Right renal cortex interstitium (tissue), 3 donors: Measurements from ENCODE around the gene MVB12A. TPM values are rescaled to one million over a fixed set of nuclear protein-coding genes. Genes with fewer than 3 reads are reported as not detected.

Source experiments
- DNase-seq, 3 donors: peaks; one replicate each; pipeline ENCODE4 v3.0.0-alpha.2; 2013; ENCODE audit warnings: low read depth in 3 of 3, low spot score in 2 of 3
- polyA plus RNA-seq, 3 donors: library from polyadenylated mRNA; unstranded; fragments of 120-200 nt; gene quantifications; one replicate each; pipeline ENCODE4 v1.2.1, GENCODE V29; 2013; ENCODE audit not compliant: insufficient read length in 3 of 3

MVB12A gene
- polyA plus RNA-seq, 3 donors: 47.2 to 53.0 (median 52.7) TPM

DNA sequence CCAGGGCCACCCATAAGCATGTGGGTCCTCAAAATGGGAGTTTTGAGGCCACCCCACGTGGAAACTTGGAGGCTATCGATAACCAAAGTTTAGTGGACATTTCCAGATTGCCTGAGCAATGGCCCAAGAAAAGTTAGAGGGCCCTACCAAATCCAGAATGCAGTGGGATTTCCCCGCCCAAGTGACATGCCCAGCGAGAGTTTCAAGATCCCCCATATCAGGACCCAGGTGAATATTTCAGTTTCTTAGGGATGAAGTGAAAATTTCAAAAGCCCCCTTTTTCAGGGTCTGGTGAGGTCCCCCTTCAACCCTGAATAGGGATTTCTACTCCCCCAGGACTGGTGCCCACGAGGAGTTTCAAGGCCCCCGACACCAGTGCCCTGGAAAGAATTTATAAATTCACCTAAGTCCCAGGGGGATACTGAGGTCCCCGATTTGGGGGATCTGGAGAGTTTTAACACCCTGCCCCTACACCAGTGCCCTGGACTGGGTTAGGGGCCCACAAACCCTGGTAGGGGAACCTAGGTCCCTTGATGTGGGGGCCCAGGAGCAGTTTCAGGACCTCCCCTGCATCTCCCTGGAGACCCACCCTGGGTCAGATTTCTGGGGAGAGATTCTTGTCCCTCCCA lies 15.1 kb upstream of the MVB12A start:
- no peak for DNase-seq

DNA sequence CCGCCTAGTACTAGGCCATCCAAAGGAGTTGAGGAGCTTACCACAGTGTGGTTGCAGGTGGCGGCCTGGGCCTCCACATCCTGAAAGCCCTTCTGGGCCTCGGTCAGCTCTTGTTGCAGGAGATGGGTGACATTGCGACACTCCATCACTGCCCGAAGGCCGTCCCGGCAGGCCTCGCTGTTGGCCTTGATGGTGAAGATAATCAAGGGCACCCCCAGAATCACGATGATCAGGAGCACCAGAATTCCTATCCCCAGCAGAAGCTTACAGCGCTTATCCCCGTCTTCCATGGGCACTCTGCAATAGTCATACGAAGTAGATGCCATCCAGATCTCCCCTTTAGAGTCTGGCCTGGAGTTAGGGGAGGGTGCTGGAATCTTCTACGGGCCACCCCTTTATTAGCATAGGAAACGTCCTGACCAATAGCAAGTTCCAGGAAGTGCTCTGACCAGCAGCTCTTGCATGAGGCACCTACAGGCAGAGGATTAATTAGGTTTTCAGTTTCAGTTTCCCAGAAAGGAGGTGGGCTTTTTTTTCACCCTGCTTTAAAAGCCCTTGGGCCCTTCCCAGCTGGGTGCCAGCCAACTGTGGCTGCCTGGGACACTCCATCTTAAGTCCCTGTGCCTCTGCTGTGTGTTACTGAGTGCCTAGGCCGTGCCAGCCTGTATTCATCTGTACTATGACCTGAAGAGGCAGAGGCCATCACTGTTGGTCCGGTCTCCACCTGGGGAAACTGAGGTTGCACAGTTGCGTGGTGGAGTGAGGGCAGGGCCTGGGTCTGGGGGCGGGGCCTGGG lies 14.4 kb upstream of the MVB12A start, which contains the start of gene BST2:
Gene BST2 (minus strand): TSS at position 381 of the 796 bp plus-strand sequence. CDS start 55 bp downstream, at position 326.
- DNase-seq: no peak

DNA sequence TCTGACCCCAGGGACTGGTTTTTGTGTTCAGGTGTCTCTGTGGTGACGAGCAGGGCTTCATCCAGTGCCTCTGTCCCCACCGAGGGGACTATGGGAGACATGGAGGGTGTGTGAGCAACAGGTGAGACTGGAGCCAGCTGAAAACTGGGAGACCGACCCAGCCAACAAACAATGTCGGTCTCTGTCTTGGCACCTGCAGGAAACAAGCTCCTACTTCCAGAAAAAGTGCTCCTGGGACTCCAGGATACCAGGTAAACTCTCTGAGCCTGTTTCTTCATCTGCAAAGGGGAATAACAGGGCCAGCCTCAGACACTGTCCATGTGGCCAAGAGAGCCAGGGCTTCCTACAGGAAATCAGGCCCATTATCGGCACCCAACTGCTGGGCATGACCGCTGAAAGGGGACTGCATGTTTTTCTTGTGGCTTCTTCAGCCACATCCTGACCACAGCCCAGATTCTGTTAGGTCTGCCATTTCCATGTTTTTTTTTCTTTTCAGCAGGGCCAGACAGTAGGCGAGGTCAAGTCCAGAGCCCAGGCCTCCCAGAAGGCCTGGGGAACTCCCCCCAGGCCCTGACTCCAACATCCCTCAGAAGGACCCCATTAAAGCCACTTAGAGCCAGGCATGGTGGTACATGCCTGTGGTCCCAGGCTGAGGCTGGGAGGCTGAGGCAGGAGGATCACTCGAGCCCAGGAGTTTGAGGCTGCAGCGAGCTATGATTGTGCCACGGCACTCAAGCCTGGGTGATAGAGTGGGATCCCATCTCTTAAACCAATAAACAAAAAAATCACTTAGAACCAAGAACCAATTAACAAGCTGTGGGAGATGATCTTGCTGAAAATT lies 13.6 kb upstream of the MVB12A start:
- DNase-seq: no peak

DNA sequence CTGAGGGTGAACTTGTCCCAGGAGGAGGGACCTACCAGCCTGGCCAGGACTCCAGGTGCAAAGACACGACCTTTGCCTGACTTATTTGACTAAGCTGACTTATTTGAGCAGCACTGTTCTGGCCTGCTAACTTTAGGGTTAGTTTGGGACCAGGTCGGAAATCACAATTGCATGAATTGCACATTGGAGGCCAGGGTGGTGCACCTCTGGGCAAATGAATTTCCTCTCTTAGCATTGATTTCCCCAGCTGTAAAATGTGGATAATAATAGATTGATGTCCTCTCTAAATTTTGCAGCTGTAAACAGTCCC lies 13.0 kb upstream of the MVB12A start:
- no peak for DNase-seq

DNA sequence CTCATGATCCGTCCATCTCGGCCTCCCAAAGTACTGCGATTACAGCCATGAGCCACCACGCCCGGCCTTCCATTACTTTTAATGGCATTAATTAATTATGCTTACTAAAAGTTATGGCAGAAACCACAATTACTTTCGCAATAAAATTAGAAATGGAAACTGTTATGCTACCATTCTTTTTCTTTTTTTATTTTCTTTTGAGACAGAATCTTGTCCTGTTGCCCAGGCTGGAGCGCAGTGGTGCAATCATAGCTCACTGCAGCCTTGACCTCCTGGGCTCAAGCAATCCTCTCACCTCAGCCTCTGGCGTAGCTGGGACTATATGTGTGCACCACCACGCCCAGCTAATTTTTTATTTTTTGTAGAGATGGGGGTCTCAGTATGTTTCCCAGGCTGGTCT lies 9.9 kb upstream of the MVB12A start:
- no peak for DNase-seq

DNA sequence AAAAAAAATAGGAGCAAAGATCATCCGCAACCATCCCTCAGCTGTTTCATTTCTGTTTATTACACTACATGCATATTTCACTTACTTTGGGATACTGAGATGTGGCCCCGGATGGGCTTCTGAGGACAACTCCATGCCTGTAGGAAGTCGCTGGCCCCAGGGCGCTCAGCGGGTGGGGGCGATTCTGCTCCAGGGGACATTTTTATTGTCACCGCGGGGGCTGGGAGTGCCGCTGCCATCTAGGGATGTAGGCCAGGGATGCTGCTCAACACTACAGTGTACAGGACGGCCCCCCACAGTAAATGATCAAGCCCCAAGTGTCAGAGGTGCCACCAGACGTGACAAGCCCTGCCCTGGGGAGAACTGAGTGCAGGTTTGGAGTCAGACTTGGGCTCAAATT lies 8.0 kb upstream of the MVB12A start:
- DNase-seq: no peak

DNA sequence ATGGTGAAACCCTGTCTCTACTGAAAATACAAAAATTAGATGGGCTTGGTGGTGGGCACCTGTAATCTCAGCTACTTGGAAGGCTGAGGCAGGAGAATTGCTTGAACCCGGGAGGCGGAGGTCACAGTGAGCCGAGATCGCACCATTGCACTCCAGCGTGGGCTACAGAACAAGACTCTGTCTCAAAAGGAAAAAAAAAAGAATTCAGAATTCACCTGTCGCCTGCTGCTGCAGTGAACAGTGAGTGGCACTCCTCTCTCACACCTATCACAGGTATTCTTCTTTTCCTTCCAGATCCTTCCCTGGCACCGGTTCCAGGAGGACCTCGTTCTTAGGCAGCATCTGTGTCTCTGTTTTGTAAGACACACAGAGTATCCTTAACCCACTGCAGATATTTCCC lies 5.8 kb upstream of the MVB12A start:
- no peak for DNase-seq

DNA sequence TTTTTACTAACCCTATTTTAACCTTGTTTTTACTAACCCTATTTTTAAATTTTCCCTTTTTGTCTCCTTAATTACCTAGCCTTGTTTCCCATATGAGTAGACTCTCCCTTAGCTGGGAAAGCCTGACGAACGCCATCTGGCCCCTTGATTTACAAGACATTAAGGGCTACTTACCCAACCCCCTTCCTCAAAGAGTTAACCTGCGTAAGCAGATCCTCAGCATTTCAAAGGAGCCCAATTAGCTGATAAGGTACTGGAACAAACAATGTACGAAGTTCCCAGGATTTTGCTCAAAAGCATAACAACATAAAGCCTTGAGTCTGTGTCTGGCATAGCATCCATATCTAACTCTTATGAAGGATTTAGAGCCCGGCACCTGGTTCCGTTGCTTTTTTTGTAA lies 4.7 kb upstream of the MVB12A start:
- no peak for DNase-seq

DNA sequence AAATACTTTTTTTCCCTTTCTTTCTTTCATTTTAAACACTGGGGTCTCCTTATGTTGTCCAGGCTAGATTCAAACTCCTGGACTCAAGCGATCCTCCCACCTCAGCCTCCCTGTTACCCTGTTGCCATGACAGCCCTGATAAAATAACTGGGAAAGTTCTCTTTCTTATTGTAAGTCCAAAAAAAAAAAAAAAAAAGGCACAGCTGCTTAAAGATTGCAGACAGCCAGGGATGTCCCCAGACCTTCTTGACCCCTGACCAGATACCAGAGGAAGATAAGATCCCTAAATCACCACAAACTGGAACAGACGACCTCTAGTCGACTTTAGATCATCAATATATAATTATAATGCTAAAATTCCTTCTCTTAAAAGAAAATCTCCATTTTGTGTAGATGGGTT lies 1.1 kb upstream of the MVB12A start:
- no peak for DNase-seq

DNA sequence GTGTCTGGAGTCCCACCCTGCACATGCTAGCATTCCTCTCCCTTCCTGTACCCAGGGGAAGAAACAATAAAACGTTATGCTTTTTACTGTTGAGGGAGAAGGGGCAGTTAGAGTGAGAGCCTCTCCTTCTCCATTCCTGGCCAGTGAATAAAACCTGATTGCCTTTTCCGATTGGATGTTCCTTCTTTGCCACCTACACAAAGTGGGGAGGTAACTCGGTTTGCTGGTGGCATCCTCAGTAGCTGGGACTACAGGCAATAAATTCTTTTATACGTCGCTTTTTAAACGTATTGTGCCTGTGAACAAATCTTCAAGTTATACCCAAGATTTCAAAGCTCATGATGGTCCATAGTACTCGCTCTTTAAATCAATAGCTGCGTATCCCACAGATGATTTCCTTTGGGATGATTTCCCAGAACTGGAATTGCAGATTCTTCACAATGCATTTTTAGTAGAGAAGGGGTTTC lies 660 bp upstream of the MVB12A start:
- no peak for DNase-seq

DNA sequence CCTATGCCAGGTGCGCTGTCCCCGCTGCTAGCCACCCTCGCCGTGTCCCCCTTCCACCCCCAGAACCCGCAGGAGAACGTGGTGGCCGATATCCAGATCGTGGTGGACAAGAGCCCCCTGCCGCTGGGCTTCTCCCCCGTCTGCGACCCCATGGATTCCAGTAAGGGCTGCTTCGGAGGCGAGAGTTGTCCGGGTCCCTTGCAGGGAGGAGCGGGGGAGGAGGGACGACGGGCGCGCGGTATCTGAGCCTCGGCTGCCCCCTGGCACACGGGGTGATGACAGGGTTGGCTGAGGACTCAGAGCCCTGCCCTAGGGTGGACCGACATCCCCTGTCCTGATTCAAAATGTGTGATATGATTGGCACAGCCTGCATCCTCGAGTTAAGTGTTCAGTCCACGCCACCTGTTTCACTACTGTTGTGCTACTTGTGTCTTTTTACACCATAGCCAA lies 653 bp downstream of the MVB12A start:
- no peak for DNase-seq

DNA sequence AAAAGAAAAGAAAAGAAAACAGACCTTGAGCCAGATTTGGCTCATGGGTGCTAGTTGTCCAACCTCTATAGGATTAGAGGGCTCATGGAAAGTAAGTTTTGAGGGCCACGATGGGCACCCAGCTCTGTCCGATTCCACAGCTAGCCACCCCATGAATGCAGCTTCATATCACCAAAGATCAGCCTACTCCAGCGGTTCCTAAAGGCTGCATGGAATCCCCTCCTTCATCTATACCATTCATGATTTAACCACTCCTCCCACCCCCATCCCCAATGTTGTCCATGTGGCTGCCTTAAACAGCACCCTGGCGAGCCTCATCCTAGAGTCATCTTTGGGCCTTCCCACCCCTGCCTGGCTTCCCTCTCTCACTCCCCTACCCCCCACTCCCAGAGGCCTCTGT lies 2.1 kb downstream of the MVB12A start:
- DNase-seq: no peak

DNA sequence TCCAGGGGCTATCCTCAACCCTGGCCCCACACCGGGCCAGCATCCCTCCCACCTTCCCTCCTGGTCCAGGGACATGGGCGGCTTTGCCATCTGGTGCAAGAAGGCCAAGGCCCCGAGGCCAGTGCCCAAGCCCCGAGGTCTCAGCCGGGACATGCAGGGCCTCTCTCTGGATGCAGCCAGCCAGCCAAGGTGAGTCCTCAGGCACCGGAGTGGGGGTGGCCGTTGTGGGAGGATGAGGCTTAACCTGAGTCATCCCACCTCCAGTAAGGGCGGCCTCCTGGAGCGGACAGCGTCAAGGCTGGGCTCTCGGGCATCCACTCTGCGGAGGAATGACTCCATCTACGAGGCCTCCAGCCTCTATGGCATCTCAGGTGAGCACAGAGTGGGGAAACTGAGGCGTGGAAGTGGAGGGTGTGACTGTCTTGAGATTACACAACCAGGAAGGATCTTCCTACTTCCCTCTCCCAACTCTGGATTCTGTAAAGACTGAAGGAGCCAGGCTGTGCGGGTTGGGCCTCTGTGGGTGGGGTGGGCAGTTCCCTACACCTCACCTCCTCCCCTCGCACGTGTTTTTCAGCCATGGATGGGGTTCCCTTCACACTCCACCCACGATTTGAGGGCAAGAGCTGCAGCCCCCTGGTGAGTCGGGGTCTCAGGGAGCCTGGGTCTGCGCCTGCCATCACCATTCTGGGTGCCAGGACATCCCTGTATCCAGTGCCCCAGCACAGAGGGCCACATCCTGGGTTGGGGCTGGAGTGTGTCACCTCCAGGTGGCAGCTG lies 3.8 kb downstream of the MVB12A start:
- no peak for DNase-seq

DNA sequence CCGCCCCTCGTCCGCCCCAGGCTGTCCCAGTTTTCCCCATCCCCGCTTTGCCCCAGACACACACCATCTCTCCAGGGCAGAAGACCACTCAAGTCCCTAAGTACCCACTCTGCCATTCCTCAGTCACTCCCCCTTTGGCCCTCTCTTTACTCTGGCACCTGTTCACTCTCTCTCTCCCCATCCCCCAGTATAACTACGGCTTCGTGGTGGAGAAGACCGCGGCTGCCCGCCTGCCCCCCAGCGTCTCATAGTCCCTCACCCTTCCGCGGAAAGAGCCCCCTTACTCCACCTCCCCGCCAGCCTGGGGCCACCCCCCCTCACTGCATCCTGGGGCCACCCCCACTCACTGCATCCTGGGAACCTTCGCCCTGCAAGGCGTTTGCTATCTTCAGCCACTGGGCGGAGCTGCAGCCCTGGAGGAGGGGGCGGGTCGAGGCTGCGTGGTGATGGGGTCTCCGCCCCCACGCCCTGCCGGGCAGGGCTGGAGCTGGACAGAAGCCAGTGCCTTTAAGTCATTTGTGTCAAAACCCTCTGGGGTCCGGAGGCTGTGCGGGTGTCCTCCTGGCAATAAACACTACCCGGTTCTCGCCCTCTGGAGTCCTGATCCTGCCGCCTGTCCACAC lies 5.0 kb downstream of the MVB12A start:
- DNase-seq: no peak

DNA sequence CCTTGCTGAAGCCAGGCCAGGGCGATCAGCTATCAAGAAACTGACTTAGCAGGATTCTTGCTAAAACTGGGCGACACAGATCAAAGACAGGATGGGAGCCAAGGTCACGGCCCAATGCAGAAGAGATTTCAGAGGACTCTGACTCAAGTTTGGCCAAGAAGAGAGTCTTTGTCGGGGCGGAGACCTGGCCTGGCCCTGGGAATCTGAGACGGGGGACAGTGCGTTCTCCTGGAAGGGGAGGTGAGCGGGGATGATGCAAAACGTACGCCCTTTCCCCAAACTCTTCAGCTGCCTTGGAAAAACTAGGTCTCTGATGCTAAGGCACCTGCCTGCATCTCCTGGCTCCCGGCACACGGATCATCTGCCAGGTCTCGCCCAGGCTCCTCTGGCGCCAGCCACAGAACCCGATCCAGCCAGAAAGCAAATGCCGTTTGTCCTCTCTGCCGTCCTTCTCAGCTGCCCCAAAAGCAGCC lies 9.8 kb downstream of the MVB12A start:
- DNase-seq: no peak

DNA sequence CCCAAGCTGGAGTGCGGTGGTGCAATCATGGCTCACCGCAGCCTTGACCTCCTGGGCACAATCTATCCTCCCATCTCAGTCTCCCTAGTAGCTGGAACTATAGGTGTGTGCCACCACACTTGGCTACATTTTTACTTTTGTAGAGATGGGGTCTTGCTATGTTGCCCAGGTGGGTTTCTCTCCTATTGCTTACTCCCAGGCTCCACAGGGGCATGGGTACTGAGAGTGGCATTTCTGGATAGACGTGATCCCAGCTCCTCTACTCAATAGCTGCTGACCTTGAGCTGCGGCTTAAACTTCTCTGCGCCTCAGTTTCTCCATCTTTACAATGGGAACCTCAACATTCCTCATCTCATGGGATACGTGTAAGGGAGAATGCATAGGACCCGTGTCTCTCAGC lies 11.6 kb downstream of the MVB12A start:
- no peak for DNase-seq

DNA sequence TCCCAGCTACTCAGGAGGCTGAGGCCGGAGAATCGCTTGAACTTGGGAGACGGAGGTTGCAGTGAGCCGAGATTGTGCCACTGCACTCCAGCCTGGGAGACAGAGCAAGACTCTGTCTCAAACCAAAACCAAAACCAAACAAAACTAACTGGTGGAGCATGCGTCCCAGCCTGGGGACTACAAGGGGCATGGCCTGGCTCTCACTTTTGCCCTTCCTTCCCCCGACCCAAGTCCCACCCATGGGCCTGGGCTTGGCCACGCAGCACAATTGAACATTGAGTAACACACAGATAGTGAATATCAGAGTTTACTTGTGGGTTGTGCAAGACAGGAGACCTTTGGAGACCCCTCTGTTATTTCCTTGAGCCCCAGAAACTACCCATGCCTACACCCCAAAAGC lies 15.4 kb downstream of the MVB12A start:
- DNase-seq: no peak

DNA sequence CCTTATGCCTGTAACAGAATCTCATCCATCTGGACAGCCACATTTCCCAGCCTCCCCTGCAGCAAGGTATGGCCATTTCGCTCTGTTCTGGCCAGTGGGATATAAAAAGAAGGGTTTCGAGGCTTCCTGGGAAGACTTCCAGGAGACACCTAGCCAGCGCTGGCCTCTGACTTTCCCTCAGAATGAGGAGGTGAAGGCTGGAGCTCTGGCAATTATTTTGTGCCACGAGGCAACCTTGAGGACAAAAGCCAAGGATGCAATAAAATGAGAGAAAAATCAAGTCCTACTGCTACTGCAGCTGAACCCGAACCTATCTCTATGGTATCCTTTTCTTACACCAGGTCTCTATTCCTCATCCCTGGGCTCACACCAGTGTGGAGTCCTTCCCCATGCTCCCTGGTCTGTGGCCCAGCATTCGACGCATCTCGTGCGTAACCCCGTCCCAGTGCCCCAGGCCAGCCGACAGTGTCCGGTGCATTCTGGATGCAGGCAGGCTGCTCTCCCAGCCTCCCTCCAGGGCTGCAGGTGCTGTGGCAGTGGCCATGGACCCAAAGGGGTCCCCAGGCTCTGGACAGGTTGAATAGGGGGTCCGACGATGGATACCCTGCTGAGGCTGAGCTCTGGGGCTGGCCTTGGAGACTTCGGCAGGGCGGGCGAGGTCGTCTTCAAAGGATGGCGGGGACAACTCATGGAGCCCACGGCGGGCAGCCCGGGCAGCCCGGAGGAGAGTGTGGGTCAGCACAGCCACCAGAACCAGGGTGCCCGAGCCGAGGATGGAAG lies 16.4 kb downstream of the MVB12A start:
- DNase-seq: no peak

DNA sequence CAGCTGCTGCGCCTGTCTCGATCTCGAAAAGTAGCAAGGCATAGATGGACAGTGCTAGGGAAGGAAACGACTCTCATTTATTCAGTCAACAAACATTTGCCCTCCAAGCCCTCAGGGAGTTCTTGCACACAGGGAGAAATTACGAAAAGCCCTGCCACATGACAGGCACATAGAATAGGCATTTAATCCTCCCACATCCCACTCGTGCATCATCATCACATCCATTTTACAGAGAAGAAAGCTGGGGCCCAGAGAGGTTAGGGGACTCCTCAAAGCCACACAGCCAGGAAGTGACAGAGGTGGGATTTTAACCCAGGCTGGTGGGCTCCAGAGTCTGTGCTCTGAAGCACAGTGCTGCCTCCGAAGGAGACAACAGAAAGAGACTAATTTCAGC lies 17.0 kb downstream of the MVB12A start:
- DNase-seq: no peak
